ENCODE results near the gene P3H2. TPM values are rescaled to one million over a fixed set of nuclear protein-coding genes. Genes with fewer than 3 reads are reported as not detected.

P3H2 gene
- total RNA-seq, 2 donors from 2014 or later: 5.1 to 5.4 TPM

DNA sequence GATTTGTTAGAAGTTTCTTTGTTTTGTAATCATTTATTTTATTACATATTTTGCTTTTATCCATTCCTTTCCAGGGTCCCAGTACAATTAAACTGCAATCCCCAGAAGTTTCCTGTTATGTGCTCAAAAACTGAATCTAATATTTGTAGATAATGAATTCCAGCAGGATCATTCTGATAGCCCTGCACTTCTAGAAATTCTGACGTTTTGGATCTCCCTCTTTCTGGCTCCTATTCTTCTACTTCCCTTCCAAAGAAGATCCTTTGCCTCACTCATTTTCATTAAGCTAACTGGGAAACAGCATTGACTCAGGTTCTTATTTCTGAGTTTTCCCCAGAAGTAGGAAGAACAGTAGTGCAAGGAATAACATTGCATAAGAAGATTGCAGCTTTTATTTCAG is 9.9 kb downstream of the P3H2 start:
- H3K4me1 ChIP-seq: no peaks in the 10 kb centered on the region
- H3K27me3 ChIP-seq: no peaks in the 10 kb centered on the region
- TF ChIP-seq, protein P1, sequence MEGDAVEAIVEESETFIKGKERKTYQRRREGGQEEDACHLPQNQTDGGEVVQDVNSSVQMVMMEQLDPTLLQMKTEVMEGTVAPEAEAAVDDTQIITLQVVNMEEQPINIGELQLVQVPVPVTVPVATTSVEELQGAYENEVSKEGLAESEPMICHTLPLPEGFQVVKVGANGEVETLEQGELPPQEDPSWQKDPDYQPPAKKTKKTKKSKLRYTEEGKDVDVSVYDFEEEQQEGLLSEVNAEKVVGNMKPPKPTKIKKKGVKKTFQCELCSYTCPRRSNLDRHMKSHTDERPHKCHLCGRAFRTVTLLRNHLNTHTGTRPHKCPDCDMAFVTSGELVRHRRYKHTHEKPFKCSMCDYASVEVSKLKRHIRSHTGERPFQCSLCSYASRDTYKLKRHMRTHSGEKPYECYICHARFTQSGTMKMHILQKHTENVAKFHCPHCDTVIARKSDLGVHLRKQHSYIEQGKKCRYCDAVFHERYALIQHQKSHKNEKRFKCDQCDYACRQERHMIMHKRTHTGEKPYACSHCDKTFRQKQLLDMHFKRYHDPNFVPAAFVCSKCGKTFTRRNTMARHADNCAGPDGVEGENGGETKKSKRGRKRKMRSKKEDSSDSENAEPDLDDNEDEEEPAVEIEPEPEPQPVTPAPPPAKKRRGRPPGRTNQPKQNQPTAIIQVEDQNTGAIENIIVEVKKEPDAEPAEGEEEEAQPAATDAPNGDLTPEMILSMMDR (IDR thresholded peaks at IDR 0.05): no peak
- H3K27ac ChIP-seq: no peak overlapping the region
- H3K36me3 ChIP-seq: no peaks in the 10 kb centered on the region
- no peak overlapping the region for H3K4me3 ChIP-seq
- DNase-seq (ENCODE audit: low spot score): no peak
- no peaks in the 10 kb centered on the region for H3K9me3 ChIP-seq

DNA sequence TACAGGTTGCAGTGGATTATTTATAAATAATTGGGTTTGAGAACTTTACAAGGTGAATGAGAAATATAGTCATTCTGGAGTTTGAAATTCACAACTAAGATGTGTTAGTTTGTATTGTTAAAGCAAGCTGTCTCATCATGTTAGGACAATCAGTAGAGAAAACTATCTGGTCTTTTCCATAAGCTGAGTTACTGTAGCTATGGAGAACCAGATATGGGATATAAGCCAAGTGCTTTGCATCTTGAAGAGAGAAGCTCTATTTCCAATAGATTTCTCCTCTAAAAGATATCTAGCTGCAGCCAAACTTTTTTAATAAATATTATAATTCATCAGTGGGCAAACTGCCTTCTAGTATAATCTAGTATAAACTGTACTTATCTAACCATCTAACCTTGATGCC is 11.3 kb downstream of the P3H2 start:
- TF ChIP-seq, protein P1 (IDR thresholded peaks at IDR 0.05): no peak
- Histone ChIP-seq H3K27ac (no peak overlapping the region), H3K4me3 (no peak overlapping the region), H3K4me1 (no peaks in the 10 kb centered on the region), H3K9me3 (no peaks in the 10 kb centered on the region), H3K36me3 (no peaks in the 10 kb centered on the region), H3K27me3 (no peaks in the 10 kb centered on the region)
- DNase-seq (ENCODE audit: low spot score): no peak

DNA sequence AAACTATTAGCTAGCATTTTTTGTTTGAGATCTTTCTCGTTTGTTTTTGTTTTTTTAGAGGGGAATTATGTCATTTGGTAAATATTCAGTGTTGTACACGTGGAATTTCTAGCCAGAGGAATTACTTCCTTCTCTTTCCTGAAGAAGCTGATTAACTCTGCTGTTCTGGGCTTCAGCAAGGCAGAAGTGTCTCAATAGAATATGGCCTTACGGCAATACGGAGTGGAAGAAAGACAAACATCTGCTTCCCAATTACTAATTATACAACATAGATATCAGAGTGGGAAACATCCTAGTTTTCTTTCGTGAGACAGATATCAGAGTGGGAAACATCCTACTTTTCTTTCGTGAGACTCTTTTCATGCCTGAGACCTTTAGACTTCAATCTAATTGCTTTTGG is 11.9 kb downstream of the P3H2 start:
- no peak for DNase-seq (ENCODE audit: low spot score)
- Histone ChIP-seq H3K4me3 (no peak overlapping the region), H3K9me3 (no peaks in the 10 kb centered on the region), H3K27ac (no peak overlapping the region), H3K4me1 (no peaks in the 10 kb centered on the region), H3K27me3 (no peaks in the 10 kb centered on the region), H3K36me3 (no peaks in the 10 kb centered on the region)
- TF ChIP-seq, protein P1 (IDR thresholded peaks at IDR 0.05): no peak

DNA sequence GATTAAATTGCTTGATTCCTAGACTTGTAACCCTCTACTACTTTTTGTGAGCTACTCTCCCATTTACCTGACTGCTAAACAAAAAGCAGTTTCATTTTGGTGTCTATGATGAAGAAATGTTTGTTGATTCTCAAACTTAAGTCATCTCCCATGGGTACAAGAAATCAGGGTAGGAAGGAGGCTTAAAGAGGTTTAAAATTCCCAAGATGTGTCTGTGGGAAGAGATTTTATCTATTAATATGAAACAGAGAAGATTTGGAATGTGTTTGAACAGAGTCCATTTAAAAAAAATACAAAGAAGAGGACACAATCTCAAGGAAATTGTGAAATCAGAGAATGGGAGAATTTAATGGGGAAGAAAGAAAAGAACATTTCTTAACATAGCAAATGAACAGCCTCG is 14.8 kb downstream of the P3H2 start:
- no peaks in the 10 kb centered on the region for H3K27me3 ChIP-seq
- H3K36me3 ChIP-seq: no peaks in the 10 kb centered on the region
- TF ChIP-seq, protein P1 (IDR thresholded peaks at IDR 0.05): no peak
- no peaks in the 10 kb centered on the region for H3K9me3 ChIP-seq
- no peak overlapping the region for H3K4me3 ChIP-seq
- no peak overlapping the region for H3K27ac ChIP-seq
- no peak for DNase-seq (ENCODE audit: low spot score)
- H3K4me1 ChIP-seq: no peaks in the 10 kb centered on the region

DNA sequence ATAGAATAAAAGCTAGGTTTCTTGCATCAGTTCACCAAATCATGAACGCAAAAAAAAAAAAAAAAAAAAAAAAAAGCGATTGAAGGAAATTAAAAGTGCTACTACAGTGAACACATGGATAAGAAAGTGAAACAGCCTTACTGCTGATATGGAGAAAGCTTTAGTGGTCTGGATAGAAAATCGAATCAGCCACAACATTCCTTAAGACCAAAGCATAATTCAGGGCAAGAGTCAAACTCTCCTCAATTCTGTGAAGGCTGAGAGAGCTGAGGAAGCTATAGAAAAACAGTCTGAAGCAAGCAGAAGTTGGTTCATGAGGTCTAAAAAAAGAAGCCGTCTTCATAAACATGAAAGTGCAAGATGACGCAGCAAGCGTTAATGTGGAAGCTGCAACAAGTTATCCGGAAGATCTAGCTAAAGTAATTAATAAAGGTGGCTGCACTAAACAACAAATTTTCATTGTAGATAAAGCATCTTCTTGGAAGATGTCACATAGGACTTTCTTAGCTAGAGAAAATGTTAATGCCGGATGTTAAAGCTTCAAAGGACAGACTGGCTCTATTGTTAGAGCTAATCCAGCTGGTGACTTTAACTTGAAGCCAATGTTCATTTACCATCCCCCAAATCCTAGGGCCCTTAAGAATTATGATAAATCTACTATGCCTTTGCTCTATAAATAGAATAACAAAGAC is 19.2 kb downstream of the P3H2 start:
- Histone ChIP-seq H3K4me3 (no peak overlapping the region), H3K4me1 (no peaks in the 10 kb centered on the region), H3K9me3 (no peaks in the 10 kb centered on the region), H3K36me3 (no peaks in the 10 kb centered on the region), H3K27me3 (no peaks in the 10 kb centered on the region), H3K27ac (peak overlapping the region in 1 of 2 donors; percentile 49)
- no peak for DNase-seq (ENCODE audit: low spot score)
- TF ChIP-seq, protein P1 (IDR thresholded peaks at IDR 0.05): no peak

DNA sequence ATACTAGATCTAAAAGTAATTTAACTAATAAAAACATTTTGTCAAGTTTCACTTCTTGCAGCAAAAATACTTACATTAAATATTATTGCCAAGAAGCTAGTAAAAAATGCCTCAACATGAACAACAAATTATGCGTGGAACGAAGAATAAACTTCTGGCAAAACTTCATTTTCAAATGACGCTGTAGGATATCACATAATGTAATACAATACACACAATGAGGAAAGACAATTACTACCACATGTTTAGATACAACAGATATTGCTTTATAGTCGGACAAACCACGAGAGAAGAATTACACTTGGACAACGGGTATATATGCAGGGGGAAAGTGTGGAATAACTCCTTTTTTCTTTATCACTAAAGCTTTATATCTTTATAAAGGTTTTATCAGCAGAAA is 21.6 kb downstream of the P3H2 start:
- Histone ChIP-seq H3K4me1 (peaks cover 0 to 5% of the 10 kb centered on the region in 2 donors), H3K27me3 (no peaks in the 10 kb centered on the region), H3K4me3 (no peak overlapping the region), H3K9me3 (no peaks in the 10 kb centered on the region), H3K27ac (no peak overlapping the region), H3K36me3 (no peaks in the 10 kb centered on the region)
- TF ChIP-seq, protein P1 (IDR thresholded peaks at IDR 0.05): no peak
- no peak for DNase-seq (ENCODE audit: low spot score)

Measured in right atrium auricular region (tissue), 2 donors.